ENCODE data around the gene CACNB3. TPM values are rescaled to one million over a fixed set of nuclear protein-coding genes. Genes with fewer than 3 reads are reported as not detected.
"Not testable (repeated sequence)": the region's sequence is repeated elsewhere in the genome, so short reads cannot be mapped to it uniquely, and the experiment has no call there.

CACNB3 gene
- total and polyA plus RNA-seq, 8 donors: 26.4 to 42.5 (median 38.4) TPM

DNA sequence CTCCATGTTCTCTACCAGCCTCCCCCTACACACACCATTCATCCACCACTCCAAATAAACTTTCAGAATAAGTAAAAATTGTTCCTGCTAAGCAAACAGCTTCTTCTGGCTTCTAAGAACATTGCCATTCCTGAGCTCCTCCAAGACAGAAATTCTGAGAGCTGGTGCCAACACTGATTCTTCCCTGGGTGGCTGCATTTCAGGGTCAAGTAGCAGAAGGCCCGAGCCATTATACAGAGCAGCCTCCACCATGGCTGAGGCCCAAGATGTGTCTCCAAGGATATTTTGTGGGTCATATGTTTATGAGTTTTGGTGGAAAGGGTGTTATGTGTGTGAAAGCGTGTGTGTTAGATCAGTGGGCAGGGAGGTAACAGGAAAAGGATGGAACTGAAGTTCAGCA lies 50.9 kb downstream of the CACNB3 start:
- Histone ChIP-seq H3K27me3 (peaks cover 0 to 17% of the 10 kb centered on the region in 2 donors), H3K27ac (no peak overlapping the region), H3K9me3 (no peaks in the 10 kb centered on the region), H3K4me1 (peaks cover 3 to 15% of the 10 kb centered on the region in 2 donors), H3K36me3 (no peaks in the 10 kb centered on the region), H3K4me3 (no peak overlapping the region)
- DNase-seq (peak in 1 of 4 donors; percentile 15), ATAC-seq (no peak)
- intact Hi-C loops (cut with DNase I): no loop called here
- no peak for TF ChIP-seq CTCF (IDR thresholded peaks at IDR 0.05)

DNA sequence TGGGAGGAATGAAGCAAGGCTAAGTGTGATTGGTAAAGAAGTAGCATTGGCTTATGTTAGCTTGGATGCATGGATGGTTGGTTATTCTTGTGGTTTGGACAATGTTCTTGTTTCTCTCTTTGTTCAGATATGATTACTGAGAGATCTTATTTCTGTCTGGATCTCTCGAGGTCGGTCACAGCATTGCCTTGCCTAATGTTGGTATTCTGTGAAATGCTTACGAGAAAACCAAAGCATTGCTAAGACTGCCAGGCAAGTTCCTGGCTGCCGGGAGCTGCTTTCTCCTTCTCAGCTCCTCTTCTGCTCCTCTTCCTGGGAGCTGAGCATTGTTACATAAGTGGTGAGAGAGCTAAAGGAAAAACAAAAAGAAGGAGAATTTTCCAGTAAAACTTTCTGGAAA lies 54.8 kb downstream of the CACNB3 start:
- TF ChIP-seq CTCF (IDR thresholded peaks at IDR 0.05): no peak
- no peak for ATAC-seq
- intact Hi-C loops (cut with DNase I): no loop called here

GRCh38 chr12:48873534-48873933 lies 55.2 kb downstream of the CACNB3 start:
- H3K27ac ChIP-seq; ATAC-seq; H3K4me3 ChIP-seq; H3K27me3 ChIP-seq; H3K4me1 ChIP-seq; H3K9me3 ChIP-seq; H3K36me3 ChIP-seq; intact Hi-C loops (cut with DNase I); DNase-seq: not testable (repeated sequence)

More for the DNA sequence above, 54.8 kb downstream of the CACNB3 start:
- H3K27me3 ChIP-seq: no peaks in the 10 kb centered on the region
- H3K4me1 ChIP-seq: no peaks in the 10 kb centered on the region
- H3K36me3 ChIP-seq: no peaks in the 10 kb centered on the region
- no peak for DNase-seq
- H3K9me3 ChIP-seq: no peaks in the 10 kb centered on the region
- no peak overlapping the region for H3K4me3 ChIP-seq
- no peak overlapping the region for H3K27ac ChIP-seq

DNA sequence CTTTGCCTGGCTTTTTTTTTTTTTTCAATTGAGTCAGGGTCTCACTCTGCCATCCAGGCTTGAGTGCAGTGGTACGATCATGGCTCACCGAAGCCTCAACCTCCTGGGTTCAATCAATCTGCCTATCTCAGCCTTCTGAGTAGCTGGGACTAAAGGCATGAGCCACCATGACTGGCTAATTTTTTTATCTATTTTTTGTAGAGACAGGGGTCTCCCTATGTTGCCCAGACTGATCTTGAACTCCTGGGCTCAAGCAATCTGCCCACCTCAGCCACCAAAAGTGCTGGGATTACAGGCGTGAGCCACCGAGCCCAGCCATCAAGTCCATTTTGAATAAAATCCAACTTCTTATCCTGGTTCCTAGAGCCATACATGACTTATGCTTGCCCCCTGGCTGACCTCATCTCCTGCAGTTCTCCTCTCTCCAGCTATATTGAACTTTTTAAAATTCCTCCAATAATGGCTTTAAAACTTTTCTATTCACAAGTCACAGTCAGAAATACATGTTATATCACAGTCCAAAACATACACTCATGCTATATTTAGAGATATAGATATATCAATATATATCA lies 57.7 kb downstream of the CACNB3 start:
- H3K36me3 ChIP-seq: no peaks in the 10 kb centered on the region
- ATAC-seq (no peak), DNase-seq (no peak)
- peaks cover 0 to 3% of the 10 kb centered on the region in 2 donors for H3K27me3 ChIP-seq
- intact Hi-C loops (cut with DNase I): no loop called here
- H3K27ac ChIP-seq: no peak overlapping the region
- no peak overlapping the region for H3K4me3 ChIP-seq
- H3K9me3 ChIP-seq: no peaks in the 10 kb centered on the region
- TF ChIP-seq CTCF (IDR thresholded peaks at IDR 0.05): no peak
- no peaks in the 10 kb centered on the region for H3K4me1 ChIP-seq

Small RNA genes within 50 kb of the gene (microRNA-seq; reads per million reads assigned to microRNA genes)
- gene MIR4701: 0.50 to 1.2 reads per million in 2 donors

Other genes starting within 250 kb of the CACNB3 start
- not detected for gene LALBA, start 248.4 kb upstream of the CACNB3 start, total RNA-seq
- gene LALBA, start 248.4 kb upstream of the CACNB3 start, polyA plus RNA-seq (ENCODE audit: insufficient read length in 6 of 6): not detected
- gene KANSL2, start 136.3 kb upstream of the CACNB3 start, total RNA-seq: 10 to 100 TPM; 28.0 to 30.6 TPM
- 10 to 100 TPM; 47.8 to 58.3 (median 52.2) TPM for gene KANSL2, start 136.3 kb upstream of the CACNB3 start, polyA plus RNA-seq (ENCODE audit: insufficient read length in 6 of 6)
- 10 to 100 TPM; 28.7 to 36.2 TPM for gene CCNT1, start 101.8 kb upstream of the CACNB3 start, total RNA-seq
- gene CCNT1, start 101.8 kb upstream of the CACNB3 start, polyA plus RNA-seq (ENCODE audit: insufficient read length in 6 of 6): 10 to 100 TPM; 30.7 to 34.2 (median 31.3) TPM
- gene ADCY6, start 29.4 kb upstream of the CACNB3 start, total RNA-seq: 10 to 100 TPM; 33.0 to 54.0 TPM
- gene ADCY6, start 29.4 kb upstream of the CACNB3 start, polyA plus RNA-seq (ENCODE audit: insufficient read length in 6 of 6): 10 to 100 TPM; 54.2 to 67.0 (median 60.0) TPM
- 10 to 100 TPM; 66.5 to 74.9 TPM for gene DDX23, start 33.7 kb downstream of the CACNB3 start, total RNA-seq
- 100 to 1,000 TPM; 100 to 116 (median 112) TPM for gene DDX23, start 33.7 kb downstream of the CACNB3 start, polyA plus RNA-seq (ENCODE audit: insufficient read length in 6 of 6)
- 10 to 100 TPM in 1 of 2 donors, 1 to 10 TPM in 1; 4.0 to 28.1 TPM for gene RND1, start 47.4 kb downstream of the CACNB3 start, total RNA-seq
- 1 to 10 TPM; 1.8 to 4.9 (median 2.3) TPM for gene RND1, start 47.4 kb downstream of the CACNB3 start, polyA plus RNA-seq (ENCODE audit: insufficient read length in 6 of 6)
- 10 to 100 TPM; 51.6 to 87.4 TPM for gene FKBP11, start 107.0 kb downstream of the CACNB3 start, total RNA-seq
- 10 to 100 TPM; 17.2 to 27.9 (median 21.9) TPM for gene FKBP11, start 107.0 kb downstream of the CACNB3 start, polyA plus RNA-seq (ENCODE audit: insufficient read length in 6 of 6)
- gene ARF3, start 139.0 kb downstream of the CACNB3 start, total RNA-seq: 100 to 1,000 TPM; 184 to 186 TPM
- gene ARF3, start 139.0 kb downstream of the CACNB3 start, polyA plus RNA-seq (ENCODE audit: insufficient read length in 6 of 6): 100 to 1,000 TPM in 3 of 6 donors, 10 to 100 TPM in 3; 91.8 to 116 (median 102) TPM
- under 1 TPM; 0.15 to 0.58 TPM for gene WNT10B, start 153.2 kb downstream of the CACNB3 start, total RNA-seq
- under 1 TPM in 3 of 6 donors, not detected in 3; 0.10 to 0.12 (median 0.10) TPM for gene WNT10B, start 153.2 kb downstream of the CACNB3 start, polyA plus RNA-seq (ENCODE audit: insufficient read length in 6 of 6)
- gene WNT1, start 159.8 kb downstream of the CACNB3 start, total RNA-seq: not detected
- not detected for gene WNT1, start 159.8 kb downstream of the CACNB3 start, polyA plus RNA-seq (ENCODE audit: insufficient read length in 6 of 6)
- under 1 TPM; 0.06 to 0.08 TPM for gene DDN, start 180.9 kb downstream of the CACNB3 start, total RNA-seq
- gene DDN, start 180.9 kb downstream of the CACNB3 start, polyA plus RNA-seq (ENCODE audit: insufficient read length in 6 of 6): under 1 TPM; 0.10 to 0.68 (median 0.30) TPM
- gene PRKAG1, start 200.3 kb downstream of the CACNB3 start, total RNA-seq: 10 to 100 TPM; 48.4 to 62.7 TPM
- 10 to 100 TPM; 69.0 to 81.8 (median 78.4) TPM for gene PRKAG1, start 200.3 kb downstream of the CACNB3 start, polyA plus RNA-seq (ENCODE audit: insufficient read length in 6 of 6)
- 100 to 1,000 TPM in 1 of 2 donors, 10 to 100 TPM in 1; 81.2 to 110 TPM for gene KMT2D, start 242.3 kb downstream of the CACNB3 start, total RNA-seq
- 10 to 100 TPM; 52.7 to 71.3 (median 67.5) TPM for gene KMT2D, start 242.3 kb downstream of the CACNB3 start, polyA plus RNA-seq (ENCODE audit: insufficient read length in 6 of 6)

Measured in left lung (tissue), 10 donors.